22Rv1 (cell line): ENCODE measurements around the gene DLGAP3.

ENCODE experiments used
- ZFX ChIP-seq: fragments of 450-650 bp; IDR thresholded peaks from 2 replicates; pipeline ENCODE4 v1.6.1; 2017; ENCODE audit warnings: antibody characterized with exemption, borderline replicate concordance
- TF ChIP-seq, protein P1 (sequence below): fragments of 450-650 bp; IDR thresholded peaks from 2 replicates; pipeline ENCODE4 v1.5.1; 2017; ENCODE audit warnings: mild to moderate bottlenecking

DNA sequence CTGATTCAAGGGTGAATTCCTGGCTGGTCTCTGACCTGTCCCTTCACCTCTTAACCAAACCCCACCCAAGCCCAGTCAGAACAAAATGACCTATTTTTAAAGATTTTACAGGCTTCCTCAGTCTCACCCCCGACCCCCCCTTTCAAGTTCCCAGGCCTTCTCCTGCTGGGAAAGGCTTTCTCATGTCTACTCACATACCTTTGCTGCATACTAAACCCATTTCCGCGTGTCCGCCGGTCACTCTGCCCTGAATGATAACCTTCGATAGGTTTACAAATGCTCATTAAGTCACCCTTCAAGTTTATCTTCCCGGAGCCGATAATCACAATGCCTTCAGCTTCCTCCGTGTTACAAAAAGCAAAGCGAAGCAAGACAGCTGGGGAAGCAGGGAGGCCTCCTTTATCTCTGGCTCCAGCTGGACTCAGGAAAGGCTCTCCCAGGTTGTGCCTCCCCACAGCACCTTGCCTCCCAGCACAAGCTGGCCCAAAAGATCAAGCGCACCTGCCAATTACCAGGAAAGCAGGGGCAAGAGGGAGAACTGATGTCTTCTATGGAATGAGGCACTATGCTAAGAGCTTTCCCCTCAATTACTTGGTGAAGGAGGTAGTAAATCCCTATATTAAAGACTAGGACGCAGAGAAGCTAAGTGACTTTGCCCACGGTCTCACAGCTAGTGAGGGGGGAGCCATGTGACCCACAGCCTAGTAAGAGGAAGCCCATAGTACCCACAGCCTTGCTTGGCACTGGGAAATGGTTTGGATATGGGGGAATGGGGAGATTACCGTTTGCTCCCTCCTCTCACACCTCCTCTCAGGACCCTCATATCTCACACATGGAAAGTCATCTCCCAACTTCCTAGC lies 85.8 kb downstream of the DLGAP3 start:
- TF ChIP-seq, protein P1, sequence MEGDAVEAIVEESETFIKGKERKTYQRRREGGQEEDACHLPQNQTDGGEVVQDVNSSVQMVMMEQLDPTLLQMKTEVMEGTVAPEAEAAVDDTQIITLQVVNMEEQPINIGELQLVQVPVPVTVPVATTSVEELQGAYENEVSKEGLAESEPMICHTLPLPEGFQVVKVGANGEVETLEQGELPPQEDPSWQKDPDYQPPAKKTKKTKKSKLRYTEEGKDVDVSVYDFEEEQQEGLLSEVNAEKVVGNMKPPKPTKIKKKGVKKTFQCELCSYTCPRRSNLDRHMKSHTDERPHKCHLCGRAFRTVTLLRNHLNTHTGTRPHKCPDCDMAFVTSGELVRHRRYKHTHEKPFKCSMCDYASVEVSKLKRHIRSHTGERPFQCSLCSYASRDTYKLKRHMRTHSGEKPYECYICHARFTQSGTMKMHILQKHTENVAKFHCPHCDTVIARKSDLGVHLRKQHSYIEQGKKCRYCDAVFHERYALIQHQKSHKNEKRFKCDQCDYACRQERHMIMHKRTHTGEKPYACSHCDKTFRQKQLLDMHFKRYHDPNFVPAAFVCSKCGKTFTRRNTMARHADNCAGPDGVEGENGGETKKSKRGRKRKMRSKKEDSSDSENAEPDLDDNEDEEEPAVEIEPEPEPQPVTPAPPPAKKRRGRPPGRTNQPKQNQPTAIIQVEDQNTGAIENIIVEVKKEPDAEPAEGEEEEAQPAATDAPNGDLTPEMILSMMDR, result no peak
- TF ChIP-seq ZFX, result no peak
